Ishikawa (cell line): ENCODE data around the gene CPA5.

Source experiments
- CEBPB ChIP-seq: IDR thresholded peaks from 2 replicates; pipeline ENCODE4 v1.6.1; 2012
- CREB1 ChIP-seq: IDR thresholded peaks from 2 replicates; pipeline ENCODE4 v1.6.1; 2012; ENCODE audit warnings: low read depth
- EGR1 ChIP-seq: IDR thresholded peaks from 2 replicates; pipeline ENCODE4 v1.6.1; 2012
- EP300 ChIP-seq: IDR thresholded peaks from 2 replicates; pipeline ENCODE4 v1.6.1; 2012; ENCODE audit warnings: borderline replicate concordance
- FOXM1 ChIP-seq: IDR thresholded peaks from 2 replicates; pipeline ENCODE4 v1.6.1; 2012; ENCODE audit warnings: low read depth, borderline replicate concordance
- NFIC ChIP-seq: IDR thresholded peaks from 2 replicates; pipeline ENCODE4 v1.6.1; 2012
- RAD21 ChIP-seq: IDR thresholded peaks from 2 replicates; pipeline ENCODE4 v1.6.1; 2012; ENCODE audit warnings: low read depth
- TAF1 ChIP-seq: IDR thresholded peaks from 2 replicates; pipeline ENCODE4 v1.6.1; 2012; ENCODE audit warnings: low read depth, mild to moderate bottlenecking
- TCF12 ChIP-seq: IDR thresholded peaks from 2 replicates; pipeline ENCODE4 v1.6.1; 2012; ENCODE audit warnings: low read depth
- TEAD4 ChIP-seq: IDR thresholded peaks from 2 replicates; pipeline ENCODE4 v1.6.1; 2012
- YY1 ChIP-seq: IDR thresholded peaks from 2 replicates; pipeline ENCODE4 v1.6.1; 2012; ENCODE audit warnings: low read depth
- ZBTB7A ChIP-seq: IDR thresholded peaks from 2 replicates; pipeline ENCODE4 v1.6.1; 2012; ENCODE audit warnings: low read depth
- TF ChIP-seq, protein P1 (sequence below): IDR thresholded peaks from 2 replicates; pipeline ENCODE4 v1.6.1; 2012
- TF ChIP-seq, protein P2 (sequence below): IDR thresholded peaks from 2 replicates; pipeline ENCODE4 v1.6.1; 2012
- TF ChIP-seq, protein P3 (sequence below): IDR thresholded peaks from 2 replicates; pipeline ENCODE4 v1.6.1; 2012; ENCODE audit warnings: low read depth, mild to moderate bottlenecking

Gene CPA5

DNA sequence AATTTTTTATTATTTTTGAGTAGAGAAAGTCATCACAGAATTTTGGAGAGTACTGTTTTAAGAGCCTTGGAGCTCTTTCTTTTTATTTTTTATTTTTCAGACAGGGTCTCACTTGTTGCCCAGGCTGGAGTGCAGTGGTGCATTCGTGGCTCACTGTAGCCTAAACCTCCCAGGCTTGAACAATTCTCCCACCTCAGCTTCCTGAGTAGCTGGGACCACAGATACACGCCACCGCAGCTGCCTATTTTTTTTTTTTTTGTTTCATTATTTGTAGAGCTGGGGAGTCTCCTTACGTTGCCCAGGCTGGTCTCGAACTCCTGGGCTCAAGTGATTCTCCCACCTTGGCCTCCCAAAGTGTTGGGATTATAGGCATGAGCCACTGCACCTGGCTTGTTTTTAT, 41.1 kb upstream of the CPA5 start:
- TF ChIP-seq, protein P1, sequence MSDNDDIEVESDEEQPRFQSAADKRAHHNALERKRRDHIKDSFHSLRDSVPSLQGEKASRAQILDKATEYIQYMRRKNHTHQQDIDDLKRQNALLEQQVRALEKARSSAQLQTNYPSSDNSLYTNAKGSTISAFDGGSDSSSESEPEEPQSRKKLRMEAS, result no peak
- TF ChIP-seq ZBTB7A (no peak), RAD21 (no peak), EGR1 (no peak), EP300 (no peak)
- TF ChIP-seq, protein P2, sequence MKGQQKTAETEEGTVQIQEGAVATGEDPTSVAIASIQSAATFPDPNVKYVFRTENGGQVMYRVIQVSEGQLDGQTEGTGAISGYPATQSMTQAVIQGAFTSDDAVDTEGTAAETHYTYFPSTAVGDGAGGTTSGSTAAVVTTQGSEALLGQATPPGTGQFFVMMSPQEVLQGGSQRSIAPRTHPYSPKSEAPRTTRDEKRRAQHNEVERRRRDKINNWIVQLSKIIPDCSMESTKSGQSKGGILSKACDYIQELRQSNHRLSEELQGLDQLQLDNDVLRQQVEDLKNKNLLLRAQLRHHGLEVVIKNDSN, result no peak

DNA sequence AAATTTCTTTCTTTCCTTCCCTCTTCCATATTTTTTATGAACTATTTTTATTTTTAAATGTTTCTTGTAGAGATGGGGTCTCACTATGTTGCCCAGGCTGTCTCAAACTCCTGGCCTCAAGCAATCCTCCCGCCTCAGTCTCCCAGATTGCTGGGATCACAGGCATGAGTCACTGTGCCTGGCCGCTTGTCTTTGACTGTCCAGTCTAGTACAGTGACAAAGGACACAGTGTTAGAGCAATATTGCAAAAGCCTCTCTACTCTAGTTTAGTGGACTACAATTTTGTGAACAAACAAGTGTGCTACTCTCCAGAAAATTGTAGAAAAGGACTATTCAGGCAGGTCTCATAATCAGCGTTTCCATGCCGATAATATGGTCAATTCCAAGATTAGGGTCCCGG, 40.6 kb upstream of the CPA5 start:
- no peak for TF ChIP-seq TCF12
- TF ChIP-seq FOXM1, result no peak
- TF ChIP-seq, protein P3, sequence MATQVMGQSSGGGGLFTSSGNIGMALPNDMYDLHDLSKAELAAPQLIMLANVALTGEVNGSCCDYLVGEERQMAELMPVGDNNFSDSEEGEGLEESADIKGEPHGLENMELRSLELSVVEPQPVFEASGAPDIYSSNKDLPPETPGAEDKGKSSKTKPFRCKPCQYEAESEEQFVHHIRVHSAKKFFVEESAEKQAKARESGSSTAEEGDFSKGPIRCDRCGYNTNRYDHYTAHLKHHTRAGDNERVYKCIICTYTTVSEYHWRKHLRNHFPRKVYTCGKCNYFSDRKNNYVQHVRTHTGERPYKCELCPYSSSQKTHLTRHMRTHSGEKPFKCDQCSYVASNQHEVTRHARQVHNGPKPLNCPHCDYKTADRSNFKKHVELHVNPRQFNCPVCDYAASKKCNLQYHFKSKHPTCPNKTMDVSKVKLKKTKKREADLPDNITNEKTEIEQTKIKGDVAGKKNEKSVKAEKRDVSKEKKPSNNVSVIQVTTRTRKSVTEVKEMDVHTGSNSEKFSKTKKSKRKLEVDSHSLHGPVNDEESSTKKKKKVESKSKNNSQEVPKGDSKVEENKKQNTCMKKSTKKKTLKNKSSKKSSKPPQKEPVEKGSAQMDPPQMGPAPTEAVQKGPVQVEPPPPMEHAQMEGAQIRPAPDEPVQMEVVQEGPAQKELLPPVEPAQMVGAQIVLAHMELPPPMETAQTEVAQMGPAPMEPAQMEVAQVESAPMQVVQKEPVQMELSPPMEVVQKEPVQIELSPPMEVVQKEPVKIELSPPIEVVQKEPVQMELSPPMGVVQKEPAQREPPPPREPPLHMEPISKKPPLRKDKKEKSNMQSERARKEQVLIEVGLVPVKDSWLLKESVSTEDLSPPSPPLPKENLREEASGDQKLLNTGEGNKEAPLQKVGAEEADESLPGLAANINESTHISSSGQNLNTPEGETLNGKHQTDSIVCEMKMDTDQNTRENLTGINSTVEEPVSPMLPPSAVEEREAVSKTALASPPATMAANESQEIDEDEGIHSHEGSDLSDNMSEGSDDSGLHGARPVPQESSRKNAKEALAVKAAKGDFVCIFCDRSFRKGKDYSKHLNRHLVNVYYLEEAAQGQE, result no peak
- TF ChIP-seq TAF1, result no peak
- no peak for TF ChIP-seq ZBTB7A
- TF ChIP-seq TEAD4, result no peak
- TF ChIP-seq, protein P2, result no peak
- no peak for TF ChIP-seq EGR1
- TF ChIP-seq RAD21, result no peak
- TF ChIP-seq CREB1, result no peak
- TF ChIP-seq EP300, result no peak

DNA sequence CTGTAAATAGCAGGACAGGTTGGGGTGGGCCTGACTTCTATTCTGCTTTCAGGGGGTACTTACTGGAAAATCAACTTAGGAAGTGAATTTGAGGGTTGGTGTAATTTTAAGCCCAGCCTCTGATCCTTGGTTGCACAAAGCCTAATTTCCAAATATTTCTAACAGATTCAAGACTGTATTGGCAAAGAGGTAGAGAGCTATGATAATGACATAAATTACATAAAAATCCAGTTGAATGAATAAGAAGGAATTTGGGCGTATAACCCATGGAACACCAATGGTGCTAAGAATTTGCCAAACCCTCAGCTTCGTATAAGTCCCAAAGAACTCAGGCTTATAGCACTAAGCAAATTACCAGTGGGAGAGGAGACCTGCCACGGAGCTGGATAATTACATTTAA, 39.7 kb upstream of the CPA5 start:
- TF ChIP-seq, protein P3, result no peak
- TF ChIP-seq, protein P1, result no peak
- TF ChIP-seq TAF1, result no peak
- no peak for TF ChIP-seq FOXM1
- TF ChIP-seq NFIC, result no peak
- no peak for TF ChIP-seq TEAD4
- no peak for TF ChIP-seq ZBTB7A
- TF ChIP-seq EGR1, result no peak
- TF ChIP-seq RAD21, result no peak

DNA sequence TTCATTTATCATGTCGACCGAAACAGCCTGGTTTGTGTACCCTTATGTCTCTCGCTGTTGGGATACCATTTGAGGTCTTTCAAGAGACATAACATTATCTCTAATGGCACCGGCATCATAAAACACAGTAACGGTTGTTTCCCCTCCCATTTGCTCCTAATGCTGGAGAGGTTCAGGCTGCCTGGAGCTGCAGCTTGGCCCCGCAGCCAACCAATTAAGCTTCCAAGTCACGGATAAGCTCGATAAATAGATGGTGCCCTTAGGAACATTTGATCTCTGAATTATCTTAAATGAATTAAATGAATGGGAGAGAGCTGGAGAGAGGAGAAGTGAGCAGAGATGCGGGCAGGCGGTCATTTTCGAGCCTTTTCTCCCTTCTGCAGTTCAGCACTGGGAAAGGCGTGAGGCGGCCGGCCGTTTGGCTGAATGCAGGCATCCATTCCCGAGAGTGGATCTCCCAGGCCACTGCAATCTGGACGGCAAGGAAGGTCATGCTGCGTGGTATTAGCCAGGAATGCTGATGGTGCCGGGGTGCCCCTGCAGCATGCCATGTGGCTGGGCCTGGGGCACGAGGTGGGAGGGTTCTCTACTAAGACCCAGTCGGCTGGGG, 39.1 kb upstream of the CPA5 start:
- TF ChIP-seq, protein P2, result no peak
- TF ChIP-seq TCF12, result no peak
- TF ChIP-seq RAD21, result no peak
- no peak for TF ChIP-seq EP300
- TF ChIP-seq TAF1, result no peak
- no peak for TF ChIP-seq FOXM1
- no peak for TF ChIP-seq CEBPB
- TF ChIP-seq ZBTB7A, result no peak
- TF ChIP-seq, protein P1, result no peak
- TF ChIP-seq, protein P3, result no peak
- TF ChIP-seq EGR1, result no peak
- TF ChIP-seq YY1, result no peak
